GM12891 (cell line): ENCODE results near the gene SMC6.

Experiments
- PAX5 ChIP-seq: IDR thresholded peaks from 2 replicates; pipeline ENCODE4 v1.6.1; 2011; ENCODE audit warnings: low read length, moderate library complexity, mild to moderate bottlenecking; ENCODE audit not compliant: insufficient read depth, severe bottlenecking
- POLR2A ChIP-seq: IDR thresholded peaks from 2 replicates; pipeline ENCODE4 v1.6.1; 2011; ENCODE audit warnings: low read depth, low read length, control low read depth
- POLR2AphosphoS5 ChIP-seq: IDR thresholded peaks from 2 replicates; pipeline ENCODE4 v1.6.1; 2011; ENCODE audit warnings: low read depth, low read length, control low read depth

- no peak for TF ChIP-seq POLR2A
- TF ChIP-seq POLR2AphosphoS5 = no peak
- no peak for TF ChIP-seq PAX5
These were observed 136.1 kb downstream of the SMC6 start for GRCh38 chr2:17617516-17617915.
